ENCODE data around the gene BRDT. TPM values are rescaled to one million over a fixed set of nuclear protein-coding genes. Genes with fewer than 3 reads are reported as not detected.

Gene BRDT
- total and polyA plus RNA-seq, 2 donors (not counting 3 experiments of a cell fraction or from before 2014, with no cell fraction given): not detected

DNA sequence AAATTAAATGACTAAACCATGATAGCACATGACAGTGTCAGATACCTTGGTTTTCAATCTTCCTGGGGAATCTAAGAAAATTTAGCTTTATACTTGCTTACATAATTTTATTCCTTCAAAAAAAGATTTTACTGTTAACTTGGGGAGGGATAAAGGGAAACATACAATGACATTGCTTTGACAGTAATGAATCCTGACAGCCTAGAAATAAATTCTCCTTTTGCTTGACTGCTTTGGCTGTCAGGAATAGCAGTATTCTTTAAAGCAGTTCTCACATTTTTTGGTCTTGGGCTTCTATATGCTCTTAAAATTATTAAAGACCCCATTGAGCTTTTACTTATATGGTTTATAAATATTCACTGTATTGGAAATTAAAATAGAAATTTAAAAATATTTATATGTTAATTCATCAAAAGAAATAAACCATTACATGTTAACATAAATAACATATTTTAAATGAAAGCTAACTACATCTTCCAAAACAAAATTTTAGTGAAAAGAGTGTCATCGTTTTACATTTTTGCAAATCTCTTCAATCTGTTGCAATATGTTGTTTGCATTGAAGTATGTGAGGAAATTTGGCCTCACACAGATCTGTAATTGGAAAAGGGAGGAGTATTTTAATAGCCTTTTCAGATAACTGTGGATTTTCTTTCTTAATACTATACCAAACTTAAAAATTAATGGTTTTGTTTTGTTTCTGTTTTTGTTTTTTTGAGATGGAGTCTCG is 96.7 kb downstream of the BRDT start:
- ChIA-PET POLR2A (no interaction called here), CTCF (interaction anchor here (0.8 to 1.1 kb wide), 2 partner anchors 9 to 36 kb away, joined by 3 to 4 read pairs; no protein-coding TSS in a partner anchor)
- TF ChIP-seq JUN (IDR thresholded peaks at IDR 0.05; ENCODE audit: borderline replicate concordance, insufficient read depth, insufficient read length, low read depth): no peak
- TF ChIP-seq, protein P1, sequence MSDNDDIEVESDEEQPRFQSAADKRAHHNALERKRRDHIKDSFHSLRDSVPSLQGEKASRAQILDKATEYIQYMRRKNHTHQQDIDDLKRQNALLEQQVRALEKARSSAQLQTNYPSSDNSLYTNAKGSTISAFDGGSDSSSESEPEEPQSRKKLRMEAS (IDR thresholded peaks at IDR 0.05; ENCODE audit: insufficient read depth, insufficient read length): no peak
- TF ChIP-seq EZH2 (IDR thresholded peaks at IDR 0.05; ENCODE audit: borderline replicate concordance, low read depth, low read length, severe bottlenecking): no peak
- TF ChIP-seq MYC (IDR thresholded peaks at IDR 0.05; ENCODE audit: low read depth, low read length): no peak
- TF ChIP-seq, protein P2, sequence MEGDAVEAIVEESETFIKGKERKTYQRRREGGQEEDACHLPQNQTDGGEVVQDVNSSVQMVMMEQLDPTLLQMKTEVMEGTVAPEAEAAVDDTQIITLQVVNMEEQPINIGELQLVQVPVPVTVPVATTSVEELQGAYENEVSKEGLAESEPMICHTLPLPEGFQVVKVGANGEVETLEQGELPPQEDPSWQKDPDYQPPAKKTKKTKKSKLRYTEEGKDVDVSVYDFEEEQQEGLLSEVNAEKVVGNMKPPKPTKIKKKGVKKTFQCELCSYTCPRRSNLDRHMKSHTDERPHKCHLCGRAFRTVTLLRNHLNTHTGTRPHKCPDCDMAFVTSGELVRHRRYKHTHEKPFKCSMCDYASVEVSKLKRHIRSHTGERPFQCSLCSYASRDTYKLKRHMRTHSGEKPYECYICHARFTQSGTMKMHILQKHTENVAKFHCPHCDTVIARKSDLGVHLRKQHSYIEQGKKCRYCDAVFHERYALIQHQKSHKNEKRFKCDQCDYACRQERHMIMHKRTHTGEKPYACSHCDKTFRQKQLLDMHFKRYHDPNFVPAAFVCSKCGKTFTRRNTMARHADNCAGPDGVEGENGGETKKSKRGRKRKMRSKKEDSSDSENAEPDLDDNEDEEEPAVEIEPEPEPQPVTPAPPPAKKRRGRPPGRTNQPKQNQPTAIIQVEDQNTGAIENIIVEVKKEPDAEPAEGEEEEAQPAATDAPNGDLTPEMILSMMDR (IDR thresholded peaks at IDR 0.05; ENCODE audit: extremely low read depth in 1 of 2, insufficient read depth in 1 of 2, low read depth in 1 of 2, low read length in 2 of 2): no peak
- TF ChIP-seq GATA2 (IDR thresholded peaks at IDR 0.05; ENCODE audit: insufficient read depth, insufficient read length, low read depth, low read length): no peak
- TF ChIP-seq POLR2A (IDR thresholded peaks at IDR 0.05; ENCODE audit: low read depth, low read length): no peak
- TF ChIP-seq POLR2AphosphoS5 (IDR thresholded peaks at IDR 0.05; ENCODE audit: insufficient read depth, low read depth, low read length): no peak
- TF ChIP-seq FOS (IDR thresholded peaks at IDR 0.05; ENCODE audit: borderline replicate concordance, insufficient read depth, low read length): no peak
- Histone ChIP-seq H3K36me3 (ENCODE audit: control insufficient read depth in 2 of 2, extremely low read depth in 1 of 2, insufficient read depth in 2 of 2, low read length in 2 of 2) (no peaks in the 10 kb centered on the region), H3K9me1 (replicated peaks; ENCODE audit: control insufficient read depth, extremely low read depth, insufficient read depth, low read length) (no peaks in the 10 kb centered on the region), H3K4me2 (ENCODE audit: insufficient read depth, low read length) (no peak overlapping the region), H3K4me1 (ENCODE audit: control insufficient read depth, extremely low read depth, insufficient read depth, low read length) (peaks cover 8% of the 10 kb centered on the region), H2AFZ (ENCODE audit: low read depth, low read length) (no peak overlapping the region), H3K27ac (ENCODE audit: insufficient read depth, low read depth, low read length) (no peak overlapping the region), H3K9ac (replicated peaks; ENCODE audit: extremely low read depth, insufficient read depth, low read length) (no peak overlapping the region), H3K79me2 (ENCODE audit: control insufficient read depth, insufficient read depth, low read length) (no peaks in the 10 kb centered on the region), H3K4me3 (replicated peaks in 1 of 3; ENCODE audit: insufficient read depth in 1 of 3, low read depth in 1 of 3, low read length in 3 of 3) (no peak overlapping the region), H3K9me3 (replicated peaks; ENCODE audit: control insufficient read depth, insufficient read depth, low read length) (no peaks in the 10 kb centered on the region), H4K20me1 (replicated peaks; ENCODE audit: control insufficient read depth, extremely low read depth, insufficient read depth, low read length) (no peaks in the 10 kb centered on the region), H3K27me3 (ENCODE audit: control insufficient read depth in 2 of 2, insufficient read depth in 2 of 2, low read length in 2 of 2) (no peaks in the 10 kb centered on the region)
- dilution Hi-C loops (cut with MboI; ENCODE audit: extremely low pct_ligation_motif_present, low sequenced_read_pairs) (no loop called here), intact Hi-C loops (cut with micrococcal nuclease) (no loop called here)
- BruUV-seq (replicated peaks): no TSS peak
- DNase-seq (ENCODE audit: low read depth, low spot score) (no peak), FAIRE-seq (no peak)

Measured in endothelial cell of umbilical vein (primary cell).